Thyroid gland (tissue), 4 donors: ENCODE measurements around the gene PARD3.

ENCODE experiments used
- POLR2A ChIP-seq, 2 donors: fragments of 450-650 bp; IDR thresholded peaks; one replicate each; pipeline ENCODE4 v1.6.1; 2017; ENCODE audit warnings: antibody characterized with exemption in 2 of 2, mild to moderate bottlenecking in 2 of 2, moderate library complexity in 1 of 2
- TF ChIP-seq, protein P1 (sequence below), 6 experiments: fragments of 200-600 bp in 3 of 6; fragments of 450-650 bp in 3 of 6; sonication (generic) in 3 of 6; IDR thresholded peaks; one replicate each; pipeline ENCODE4 v1.5.1; 2016 to 2019; ENCODE audit warnings: antibody characterized with exemption in 6 of 6, mild to moderate bottlenecking in 2 of 6, inconsistent platforms in 1 of 6, moderate library complexity in 1 of 6

DNA sequence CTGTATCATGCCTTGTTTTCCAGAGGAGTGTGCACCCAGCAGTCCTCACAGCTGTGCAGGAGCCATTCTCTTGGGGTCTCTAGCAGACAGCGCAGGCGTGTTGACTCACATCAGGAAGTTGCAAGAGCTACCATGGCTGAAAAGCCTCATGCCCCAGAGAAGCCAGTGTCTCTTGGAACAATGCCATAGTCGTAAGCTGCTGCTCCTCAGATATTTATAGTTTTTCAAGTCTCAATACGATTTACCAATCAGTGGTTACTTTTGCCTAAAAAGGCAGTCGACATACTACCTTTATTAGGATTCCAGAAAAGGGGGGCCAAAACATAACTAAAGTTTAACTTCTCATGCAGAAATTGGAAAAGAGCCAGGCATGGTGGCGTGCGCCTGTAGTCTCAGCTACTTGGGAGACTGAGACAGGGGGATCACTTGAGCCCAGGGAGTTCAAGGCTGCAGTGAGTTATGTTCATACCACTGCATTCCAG, 407.7 kb downstream of the PARD3 start:
- TF ChIP-seq POLR2A (IDR thresholded peaks at IDR 0.05), result no peak
- TF ChIP-seq, protein P1, sequence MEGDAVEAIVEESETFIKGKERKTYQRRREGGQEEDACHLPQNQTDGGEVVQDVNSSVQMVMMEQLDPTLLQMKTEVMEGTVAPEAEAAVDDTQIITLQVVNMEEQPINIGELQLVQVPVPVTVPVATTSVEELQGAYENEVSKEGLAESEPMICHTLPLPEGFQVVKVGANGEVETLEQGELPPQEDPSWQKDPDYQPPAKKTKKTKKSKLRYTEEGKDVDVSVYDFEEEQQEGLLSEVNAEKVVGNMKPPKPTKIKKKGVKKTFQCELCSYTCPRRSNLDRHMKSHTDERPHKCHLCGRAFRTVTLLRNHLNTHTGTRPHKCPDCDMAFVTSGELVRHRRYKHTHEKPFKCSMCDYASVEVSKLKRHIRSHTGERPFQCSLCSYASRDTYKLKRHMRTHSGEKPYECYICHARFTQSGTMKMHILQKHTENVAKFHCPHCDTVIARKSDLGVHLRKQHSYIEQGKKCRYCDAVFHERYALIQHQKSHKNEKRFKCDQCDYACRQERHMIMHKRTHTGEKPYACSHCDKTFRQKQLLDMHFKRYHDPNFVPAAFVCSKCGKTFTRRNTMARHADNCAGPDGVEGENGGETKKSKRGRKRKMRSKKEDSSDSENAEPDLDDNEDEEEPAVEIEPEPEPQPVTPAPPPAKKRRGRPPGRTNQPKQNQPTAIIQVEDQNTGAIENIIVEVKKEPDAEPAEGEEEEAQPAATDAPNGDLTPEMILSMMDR (IDR thresholded peaks at IDR 0.05), result no peak
